Hematopoietic multipotent progenitor cell treated with erythropoietin and hydrocortisone succinate and interleukin-3 and kit ligand, for 15 days (in vitro differentiated cells): Measurements from ENCODE around the gene PCYT2.

ENCODE experiments used
- DNase-seq: peaks from one replicate; pipeline ENCODE4 v3.0.0-alpha.2; 2015; ENCODE audit warnings: low spot score

The PCYT2 gene

DNA sequence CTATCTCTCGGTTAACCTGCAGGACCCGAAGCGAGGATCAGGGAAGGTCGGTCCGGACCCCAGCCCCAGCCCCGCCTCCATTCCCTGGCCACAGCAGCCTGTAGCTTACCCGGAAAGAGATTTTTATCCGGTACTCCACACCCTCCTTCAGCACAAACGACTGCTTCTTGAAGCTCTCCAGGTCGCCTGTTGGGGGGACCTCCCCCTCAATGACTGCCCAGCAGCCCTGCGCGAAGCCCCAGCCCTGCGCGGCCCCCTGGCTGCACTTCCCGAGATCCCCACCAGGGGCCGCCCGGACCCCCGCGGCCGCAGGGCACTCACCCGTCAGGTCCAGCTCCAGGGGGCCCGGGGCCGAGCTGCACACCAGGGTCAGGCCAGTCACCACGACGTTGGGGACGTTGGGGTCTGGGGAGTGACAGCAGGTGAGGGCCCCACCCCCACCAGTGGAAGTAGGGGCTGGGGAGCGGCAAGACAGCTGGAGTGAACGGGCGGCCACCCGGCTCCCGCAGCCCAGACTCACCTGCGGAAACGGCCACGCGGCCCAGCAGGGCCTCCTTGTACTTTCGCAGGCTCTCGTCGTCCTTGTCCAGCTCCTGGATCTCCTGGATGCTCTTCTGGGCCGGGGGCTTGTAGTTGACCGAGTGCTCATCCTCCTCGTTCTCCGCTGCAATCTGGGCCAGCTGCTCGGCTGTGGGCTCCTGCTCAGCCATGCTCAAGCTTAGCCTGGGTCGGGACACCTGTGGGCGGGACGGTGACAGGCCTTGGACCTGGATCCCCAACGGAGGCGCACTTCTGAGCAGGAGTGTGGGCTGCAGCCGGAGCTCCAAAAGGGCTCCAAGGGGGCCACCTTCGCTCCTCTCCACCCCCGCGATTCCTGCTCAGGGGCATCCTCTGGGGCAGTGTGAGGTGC is 41.7 kb downstream of the PCYT2 start:
- DNase-seq = peak; percentile 45

DNA sequence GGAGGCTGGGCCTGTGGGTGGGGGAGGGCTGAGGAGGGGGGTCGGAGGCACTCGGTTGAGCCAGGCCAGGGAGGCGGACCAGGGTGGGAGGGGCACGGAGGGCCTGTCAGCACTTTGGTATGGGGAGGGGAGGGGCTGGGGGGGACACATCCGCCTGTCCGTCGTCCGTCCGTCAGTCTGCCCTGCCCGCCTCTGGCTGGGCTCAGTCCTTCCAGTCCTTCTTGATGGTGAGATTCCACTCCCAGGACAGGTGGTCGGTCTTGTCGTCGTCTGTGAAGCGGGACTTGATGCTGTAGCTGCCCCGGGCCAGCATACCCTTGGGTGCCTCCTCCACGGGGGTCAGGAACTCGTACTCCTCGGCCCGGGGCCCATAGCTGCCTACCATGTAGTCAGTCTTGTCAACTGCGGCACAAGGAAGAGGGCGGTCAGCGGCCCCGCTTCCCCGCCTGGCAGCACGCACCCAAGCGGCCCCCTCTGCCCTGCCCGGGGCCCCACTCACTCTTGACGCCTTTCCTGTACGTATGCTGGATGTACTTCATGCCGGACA is 42.5 kb downstream of the PCYT2 start:
- DNase-seq = no peak

DNA sequence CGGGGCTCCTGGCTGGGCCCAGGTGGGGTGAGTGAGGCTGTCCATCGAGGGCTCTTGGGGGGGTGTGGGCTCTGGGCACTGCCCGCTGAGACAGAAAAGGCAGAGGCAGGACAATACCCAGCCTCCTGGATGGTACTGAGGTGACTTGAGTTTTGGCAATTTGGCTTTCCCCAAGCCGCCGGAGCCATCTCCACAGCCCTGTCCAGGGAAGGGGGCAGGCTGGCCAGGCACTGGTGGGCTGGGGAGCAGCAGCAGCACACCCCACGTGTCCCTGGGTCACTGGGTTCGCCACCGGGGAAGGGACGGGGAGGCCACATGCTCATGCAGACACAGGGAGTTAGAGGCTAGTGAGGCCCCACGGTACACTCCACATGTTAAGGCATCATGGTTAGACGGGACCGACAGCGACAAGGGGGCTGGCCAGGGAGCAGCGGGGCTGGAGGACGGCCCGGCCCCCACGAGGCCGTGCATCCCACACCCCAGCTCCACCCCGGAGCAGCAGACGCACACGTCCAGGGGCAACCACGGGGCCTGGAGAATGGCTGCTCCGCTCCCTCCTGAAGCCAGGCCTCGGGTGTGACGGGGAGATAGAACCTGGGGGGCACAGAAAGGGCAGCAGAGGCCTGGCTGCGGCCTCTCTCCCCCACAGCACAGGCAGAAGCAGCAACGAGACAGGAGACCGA is 43.1 kb downstream of the PCYT2 start:
- no peak for DNase-seq

DNA sequence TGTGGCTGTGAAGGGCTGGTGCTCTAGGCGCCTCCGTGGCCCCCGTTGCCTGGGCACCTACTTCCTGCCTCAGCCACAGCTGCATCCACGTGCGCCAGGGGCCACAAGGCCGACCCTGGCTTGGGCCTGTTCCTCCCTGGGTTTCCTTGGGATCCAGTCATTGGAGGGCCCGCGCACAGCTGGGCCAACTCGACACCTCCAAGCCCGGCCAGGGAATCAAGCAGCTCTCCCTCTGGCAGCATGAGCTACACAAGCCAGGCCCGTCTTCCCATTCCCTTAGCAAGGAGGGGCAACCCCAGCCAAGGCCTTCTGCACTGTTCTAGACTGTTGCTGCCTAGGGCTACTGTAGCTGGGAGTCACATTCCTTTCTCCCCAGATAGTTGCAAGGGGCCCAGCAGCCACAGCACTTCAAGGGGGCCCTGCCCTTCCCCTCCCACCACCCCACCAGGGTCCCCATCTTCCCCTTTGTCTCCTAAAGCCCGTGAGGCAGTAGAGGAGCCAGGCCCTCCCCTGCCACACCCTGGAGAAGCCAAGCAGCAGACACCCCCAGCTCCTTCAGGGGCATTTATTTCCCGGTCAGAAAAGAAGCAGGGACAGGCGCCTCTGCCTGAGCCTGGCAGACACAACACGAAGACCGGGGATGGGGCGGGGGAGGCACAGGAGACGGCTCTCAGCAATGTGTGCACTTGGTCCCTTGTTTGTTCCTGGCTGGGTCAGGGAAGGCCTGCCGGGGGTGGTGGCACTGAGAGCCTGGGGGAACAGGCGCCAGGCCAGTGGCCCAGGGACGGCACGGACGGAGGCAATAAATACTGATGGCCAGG is 43.8 kb downstream of the PCYT2 start:
- DNase-seq = no peak

DNA sequence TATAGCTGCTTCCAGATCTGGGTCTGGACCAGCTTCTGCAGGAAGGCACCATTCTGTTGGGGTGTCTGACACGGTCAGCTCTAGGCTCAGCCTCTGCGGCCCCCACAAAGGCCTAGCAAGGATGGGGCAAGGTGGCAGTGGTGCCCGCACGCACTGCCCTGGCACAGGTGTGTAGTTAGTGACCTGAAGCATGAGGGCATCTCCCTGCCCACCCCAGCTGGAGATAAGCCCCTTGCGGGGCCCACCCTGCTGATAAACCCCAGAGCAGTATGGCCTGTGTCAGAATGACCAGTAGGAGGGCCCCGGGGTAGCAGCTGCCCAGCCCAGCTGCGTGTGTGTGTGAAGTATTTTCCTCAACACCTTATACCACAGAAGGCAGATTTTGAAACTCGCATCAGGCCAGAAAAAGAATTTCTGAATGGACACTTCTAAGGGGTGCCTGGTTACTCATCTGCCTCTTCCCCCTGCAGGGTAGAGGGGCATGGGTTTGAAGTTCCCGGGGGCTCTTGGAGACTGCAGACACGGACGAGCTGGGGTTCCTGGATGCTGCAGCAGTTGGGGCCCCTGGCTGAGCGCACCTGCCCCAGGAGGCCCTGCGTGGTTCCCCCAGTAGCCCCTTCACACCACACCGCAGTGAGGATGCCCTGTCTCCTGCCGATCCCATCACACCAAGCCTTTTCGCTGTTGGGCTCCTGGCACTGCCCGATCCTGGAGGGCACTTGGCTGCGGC is 44.6 kb downstream of the PCYT2 start:
- DNase-seq = no peak

DNA sequence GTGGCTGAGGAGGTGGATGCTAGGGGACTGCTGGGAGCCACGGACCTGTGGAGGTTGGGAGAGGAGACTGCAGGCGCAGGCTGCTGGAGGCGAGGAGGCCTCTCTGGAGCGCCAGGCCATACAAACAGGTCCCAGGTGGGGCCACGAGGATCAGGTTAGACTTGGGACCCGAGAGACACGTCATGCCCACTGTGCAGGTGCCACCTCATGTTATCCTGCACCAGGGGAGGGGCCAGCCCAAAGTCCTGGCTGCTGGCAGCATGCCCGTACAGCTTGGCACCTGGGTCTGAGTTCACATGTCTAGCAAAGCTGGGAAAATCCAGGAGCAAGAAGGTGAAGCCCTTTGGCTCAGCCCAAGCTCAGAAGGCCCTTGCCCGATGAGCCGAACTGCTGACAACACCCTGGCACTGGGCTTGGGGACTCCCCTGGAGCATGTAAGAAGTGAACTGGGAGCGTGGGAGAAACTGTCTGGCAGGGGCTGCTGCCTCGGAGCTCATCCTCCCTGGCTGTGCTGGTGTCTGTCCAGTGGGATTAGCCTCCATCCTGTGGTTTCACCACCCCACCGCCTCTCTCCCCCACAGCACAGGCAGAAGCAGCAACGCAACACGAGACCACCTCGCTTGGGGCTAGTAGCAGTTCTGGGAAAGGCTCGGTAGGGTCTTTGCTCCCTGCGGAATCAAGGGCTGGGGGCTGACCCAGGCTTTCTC is 45.3 kb downstream of the PCYT2 start:
- no peak for DNase-seq

DNA sequence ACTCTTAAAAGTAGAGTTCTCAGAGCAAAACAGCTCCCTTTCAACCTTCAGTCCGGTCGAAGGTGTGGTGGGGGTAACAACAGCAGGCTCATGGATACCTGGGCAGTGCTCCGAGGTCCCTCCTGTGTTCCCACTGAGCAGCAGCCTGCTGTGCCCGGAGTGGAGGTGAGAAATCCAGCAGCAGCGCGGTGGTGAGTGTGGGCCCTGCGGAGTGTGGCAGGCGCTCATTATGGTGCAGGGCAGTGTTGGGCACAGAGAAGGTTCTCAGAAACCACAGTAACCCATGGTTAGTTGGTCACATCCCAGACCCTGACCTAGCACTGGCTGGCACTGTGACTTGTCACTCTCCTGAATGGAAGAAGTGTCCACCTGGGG is 45.9 kb downstream of the PCYT2 start:
- no peak for DNase-seq

DNA sequence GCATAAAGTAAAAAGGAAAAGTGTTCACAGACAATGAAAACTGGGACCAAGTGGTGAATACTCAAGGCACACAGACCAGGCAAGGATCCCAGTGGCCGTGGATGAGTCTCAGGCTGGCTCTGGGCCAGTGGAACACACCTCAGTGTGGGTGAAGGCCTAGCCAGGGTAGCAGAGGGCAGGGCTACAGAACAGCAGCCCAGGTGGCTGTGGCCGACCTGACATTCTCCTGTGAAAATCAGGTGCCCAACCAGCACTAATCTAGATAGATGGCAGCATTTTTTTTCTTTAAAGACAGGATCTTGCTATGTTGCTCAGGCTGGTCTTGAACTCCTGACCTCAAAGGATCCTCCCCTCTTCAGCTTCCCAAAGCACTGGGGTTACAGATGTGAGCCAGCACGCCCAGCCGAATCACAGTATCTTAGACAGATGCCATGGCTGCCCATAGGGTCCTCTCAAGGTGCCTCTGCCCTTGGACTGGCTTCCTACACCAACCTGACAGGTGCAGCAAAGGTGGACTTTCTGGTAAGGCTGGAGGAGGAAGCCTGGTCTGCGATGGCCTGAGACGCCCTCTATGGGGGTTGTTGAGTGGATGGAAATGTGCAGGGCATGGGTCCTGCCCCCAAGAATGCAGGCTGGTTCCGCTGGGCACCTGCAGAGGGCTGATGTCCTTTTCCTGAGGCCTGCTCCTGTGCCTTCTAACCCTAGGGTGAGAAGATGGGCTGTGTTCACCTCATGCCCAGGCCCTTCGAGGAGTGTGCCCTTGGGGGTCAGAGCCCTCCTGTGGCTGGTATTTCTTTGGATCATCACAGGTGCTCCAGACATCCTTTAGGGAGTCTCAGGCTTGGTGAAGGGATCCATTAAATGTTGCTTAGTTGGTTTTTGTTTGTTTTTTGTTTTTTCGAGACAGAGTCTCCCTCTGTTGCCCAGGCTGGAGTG is 47.1 kb downstream of the PCYT2 start:
- DNase-seq = no peak

DNA sequence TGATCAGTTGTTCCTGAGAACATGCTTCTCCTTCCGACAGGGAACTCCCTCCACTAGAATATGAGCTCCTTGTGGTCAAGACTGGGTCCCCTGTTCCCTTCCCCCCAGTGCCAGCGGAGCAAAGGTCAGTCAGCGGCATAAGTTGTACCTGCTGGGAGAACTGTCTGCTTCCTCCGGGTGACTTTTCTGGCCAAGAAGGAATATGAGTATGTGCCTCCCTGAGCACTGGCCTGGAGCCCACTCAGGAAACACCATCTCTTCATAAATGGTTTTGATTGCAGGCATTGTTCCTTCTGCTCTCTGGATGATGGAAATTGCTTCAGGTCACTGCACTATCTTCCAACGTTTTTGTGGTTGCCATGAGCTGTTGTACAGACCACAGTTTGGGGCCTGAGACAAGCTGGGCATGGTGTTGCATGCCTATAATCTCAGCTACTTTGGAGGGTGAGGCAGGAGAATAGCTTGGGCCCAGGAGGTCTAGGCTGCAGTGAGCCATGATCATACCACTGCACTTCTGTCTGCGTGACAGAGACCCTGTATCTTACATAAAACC is 48.0 kb downstream of the PCYT2 start:
- no peak for DNase-seq

DNA sequence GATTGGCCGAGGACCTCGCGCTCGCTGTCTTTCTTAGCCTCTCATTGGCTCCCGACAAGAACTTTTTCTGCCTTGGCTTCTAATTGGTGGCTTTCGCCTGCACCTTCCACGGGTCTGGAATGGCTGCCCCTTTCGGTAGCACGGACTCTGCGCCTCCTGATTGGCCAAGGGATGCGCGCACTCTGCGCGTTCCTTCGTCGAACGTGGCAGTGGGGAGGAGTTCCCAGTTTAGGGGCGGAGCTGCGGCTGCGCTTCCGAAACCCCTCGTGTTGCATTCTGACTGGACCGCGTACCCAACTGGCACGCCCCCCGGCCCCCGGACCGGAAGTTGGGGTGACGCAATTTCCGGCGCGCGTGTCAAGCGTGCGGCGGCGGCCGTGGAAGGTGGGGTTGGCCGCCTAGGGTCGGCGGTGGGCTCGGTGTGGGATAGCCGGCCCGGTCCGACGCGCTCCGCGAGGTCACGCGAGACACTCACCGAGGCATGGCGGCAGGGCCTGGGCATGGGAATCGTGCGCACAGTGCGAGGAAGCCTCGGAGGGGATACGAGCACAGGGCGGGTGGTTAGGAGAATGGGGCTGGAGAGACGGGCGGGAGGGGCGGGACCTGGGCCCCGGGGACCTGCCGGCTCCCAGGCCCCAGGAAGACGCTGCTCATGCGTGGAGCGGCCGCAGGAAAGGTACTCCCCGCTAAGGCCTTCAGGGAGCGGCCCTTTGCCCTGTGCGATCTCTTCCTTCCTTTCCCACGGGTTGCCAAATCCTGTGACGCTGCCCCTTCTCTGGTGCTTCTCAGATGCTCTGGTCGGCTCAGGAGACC is 50.2 kb downstream of the PCYT2 start:
- peak; percentile 100 for DNase-seq

DNA sequence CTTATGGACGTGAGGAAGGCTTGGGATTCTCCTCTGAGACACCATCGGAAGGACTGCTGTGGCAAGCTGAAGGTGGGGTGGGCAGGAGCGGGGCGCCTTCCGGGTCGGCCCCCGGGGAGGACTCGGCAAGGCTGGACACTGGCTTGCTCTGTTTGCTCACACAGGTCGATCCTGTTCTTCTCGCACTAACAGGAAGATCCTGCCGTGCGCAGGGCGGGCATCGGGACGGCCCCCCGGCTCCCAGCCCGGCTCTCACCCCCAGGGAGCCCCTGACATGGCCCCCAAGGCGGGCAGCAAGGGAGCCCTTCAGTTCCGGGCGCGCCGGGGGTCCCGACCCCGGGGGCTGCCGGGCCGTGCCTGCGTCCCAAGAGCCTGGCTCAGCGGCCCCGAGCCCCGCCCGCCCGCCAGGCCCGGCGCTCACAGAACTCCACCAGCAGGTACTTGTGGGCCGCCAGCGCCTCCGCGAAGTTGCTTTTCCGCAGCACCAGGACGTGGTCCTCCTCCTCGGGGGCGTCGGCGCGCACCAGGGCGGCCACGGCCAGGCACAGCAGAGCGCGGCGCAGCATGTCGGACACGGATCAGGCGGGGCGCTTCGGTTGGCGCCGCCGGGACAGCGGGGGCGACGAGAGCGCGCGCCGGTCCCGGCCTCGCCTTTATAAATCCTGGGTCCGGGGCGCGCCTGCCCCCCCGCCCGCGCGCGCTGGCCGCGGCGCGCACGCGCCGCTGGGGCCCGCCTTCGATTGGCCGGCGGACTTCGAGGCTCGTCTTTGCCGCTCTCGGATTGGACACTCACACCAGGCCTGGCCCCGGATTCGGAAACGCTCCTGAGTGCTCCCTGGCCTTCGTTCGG is 51.1 kb downstream of the PCYT2 start, which contains the start of gene P4HB:
Gene P4HB, minus strand, starts transcription at position 630 of the 850 bp plus-strand sequence. Its CDS starts 64 bp downstream, at position 566.
- DNase-seq = no peak

DNA sequence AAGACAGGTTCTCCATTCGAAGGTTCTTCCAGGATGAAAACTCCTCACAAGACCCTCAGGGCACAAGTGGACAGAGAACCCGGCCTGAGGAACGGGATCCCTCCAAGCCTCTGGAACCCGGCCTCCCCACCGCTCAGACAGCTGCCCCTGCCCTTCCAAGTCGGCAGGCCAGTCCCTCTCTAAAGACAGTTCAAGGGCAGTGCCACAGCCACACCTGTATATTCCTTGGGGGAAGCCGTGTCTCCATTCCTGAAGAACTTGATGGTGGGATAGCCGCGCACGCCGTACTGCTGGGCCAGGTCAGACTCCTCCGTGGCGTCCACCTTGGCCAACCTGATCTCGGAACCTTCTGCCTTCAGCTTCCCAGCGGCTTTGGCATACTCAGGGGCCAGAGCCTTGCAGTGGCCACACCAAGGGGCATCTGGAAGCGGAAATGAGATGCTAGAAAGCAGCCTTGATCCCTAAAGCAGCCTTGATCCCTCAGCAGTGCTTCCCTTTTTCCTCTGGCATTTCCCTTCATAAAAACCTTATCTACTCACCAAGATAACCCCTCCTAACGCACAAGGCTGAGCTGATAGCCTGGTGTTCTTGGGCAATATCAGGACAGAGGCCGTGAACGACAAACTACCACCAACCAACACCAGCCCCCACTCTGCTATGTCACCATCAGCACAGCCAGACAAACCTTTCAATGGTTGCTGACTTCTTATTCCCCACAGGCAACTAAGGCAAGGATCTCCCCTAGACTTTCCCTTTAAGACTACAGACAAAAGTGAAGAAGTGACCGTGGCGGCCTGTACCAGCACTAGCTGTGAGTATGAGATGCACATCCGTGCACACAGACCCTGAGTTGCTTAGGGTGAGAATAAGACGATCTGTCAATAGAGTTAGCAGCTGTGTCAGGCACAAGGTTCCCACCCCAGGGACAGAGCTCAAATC is 52.0 kb downstream of the PCYT2 start:
- DNase-seq = peak; percentile 14

DNA sequence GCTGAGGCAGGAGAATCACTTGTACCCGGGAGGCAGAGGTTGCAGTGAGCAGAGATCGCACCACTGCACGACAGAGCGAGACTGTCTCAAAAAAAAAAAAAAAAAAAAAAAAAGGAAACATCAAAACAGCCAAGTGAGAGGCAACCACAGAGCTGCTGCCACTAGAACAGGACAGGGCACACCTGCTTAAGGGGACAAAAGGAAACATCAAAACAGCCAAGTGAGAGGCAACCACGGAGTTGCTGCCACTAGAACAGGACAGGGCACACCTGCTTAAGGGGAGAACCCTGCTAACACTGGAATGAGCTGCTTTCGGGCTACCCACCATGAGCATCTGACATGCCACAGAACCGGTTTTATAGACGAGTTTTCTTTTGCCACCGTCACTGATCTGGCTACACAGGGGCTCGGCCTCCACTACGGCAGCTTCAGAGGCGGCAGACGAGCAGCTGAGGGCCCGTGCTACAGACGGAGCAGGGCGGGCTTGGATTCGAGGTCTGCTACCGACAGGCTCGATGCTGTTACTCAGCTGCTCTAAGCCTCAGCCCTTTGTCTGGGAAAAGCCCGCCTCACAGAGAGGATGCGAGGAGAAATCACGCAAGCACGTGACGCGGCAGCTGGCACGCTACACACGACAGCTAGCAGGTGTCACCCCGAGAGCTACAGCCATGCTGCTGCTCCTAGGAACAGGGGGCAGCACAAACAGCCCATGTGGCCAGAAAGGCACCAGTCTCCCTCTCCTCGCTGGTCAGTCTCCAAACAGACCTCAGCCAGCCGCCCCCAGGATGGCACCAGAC is 52.8 kb downstream of the PCYT2 start:
- no peak for DNase-seq

DNA sequence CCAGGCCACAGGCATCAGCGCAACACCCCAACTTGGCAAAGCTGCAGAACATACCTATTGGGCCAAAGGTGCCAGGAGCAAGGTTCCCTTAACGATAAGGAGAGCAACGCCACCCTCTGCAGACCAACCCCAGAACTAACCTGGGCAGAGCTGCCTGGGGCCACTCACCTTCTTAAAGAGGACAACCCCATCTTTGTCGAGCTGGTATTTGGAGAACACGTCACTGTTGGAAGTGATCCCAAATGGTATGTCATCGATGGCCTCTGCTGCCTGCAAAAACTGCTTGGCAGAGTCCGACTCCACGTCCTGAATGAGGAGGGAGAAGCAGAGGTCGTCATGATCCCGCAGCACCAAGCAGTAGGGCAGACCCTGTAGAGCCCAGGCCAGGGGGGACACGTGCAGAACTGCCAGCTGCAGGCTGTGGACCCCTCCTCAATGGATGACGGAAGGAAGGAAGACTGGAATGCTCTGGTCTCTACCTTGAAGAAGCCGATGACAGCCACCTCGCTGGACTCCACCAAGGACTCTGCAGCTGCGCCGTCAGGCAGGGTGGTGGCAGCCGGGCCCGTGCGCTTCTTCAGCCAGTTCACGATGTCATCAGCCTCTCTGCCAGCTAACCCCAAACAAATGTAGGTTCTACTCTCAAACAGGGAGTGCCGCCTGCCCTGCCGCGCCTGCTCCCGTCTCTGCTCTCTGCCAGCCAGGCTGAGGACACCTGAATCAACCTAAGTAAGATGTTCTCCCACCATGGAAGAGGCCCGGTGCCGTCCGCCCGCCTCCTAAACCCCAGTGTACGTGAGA is 56.0 kb downstream of the PCYT2 start:
- peak; percentile 40 for DNase-seq

DNA sequence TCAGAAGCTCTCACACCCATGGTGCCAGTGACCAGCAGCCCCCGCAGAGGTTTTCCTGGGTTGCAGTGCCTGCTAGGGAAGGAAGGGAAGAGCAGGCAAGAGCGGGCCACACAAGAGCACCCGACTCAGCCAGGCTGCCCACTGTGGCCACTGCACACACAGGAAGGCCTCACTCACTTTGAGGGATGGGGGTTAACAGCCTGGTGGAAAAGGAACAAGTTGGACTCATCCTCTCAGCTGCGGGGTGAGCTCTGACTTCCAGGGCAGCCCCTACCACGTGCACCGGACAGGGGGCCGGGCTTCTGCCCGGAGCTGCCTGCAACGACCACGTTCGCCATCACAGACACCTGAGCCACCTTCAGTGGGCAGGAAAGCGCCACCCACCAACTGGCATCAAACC is 59.0 kb downstream of the PCYT2 start:
- DNase-seq = no peak
